OCI-M2 (cell line): Measurements from ENCODE around the gene AFAP1L2.
"Not testable (repeated sequence)": the region's sequence is repeated elsewhere in the genome, so short reads cannot be mapped to it uniquely, and the experiment has no call there.

Experiments used
- DNase-seq: peaks from one replicate; lab custom pipeline; 2025; ENCODE audit not compliant: unreplicated experiment; lab: John Stamatoyannopoulos, UW

AFAP1L2 gene

GRCh38 chr10:114364726-114365125, 39.6 kb downstream of the AFAP1L2 start:
- no peak for DNase-seq

- no peak for DNase-seq
Measured at GRCh38 chr10:114363745-114364454, 40.4 kb downstream of the AFAP1L2 start.

- no peak for DNase-seq
Measured at GRCh38 chr10:114362826-114363355, 41.4 kb downstream of the AFAP1L2 start.

GRCh38 chr10:114359953-114360345, 44.4 kb downstream of the AFAP1L2 start:
- no peak for DNase-seq

- DNase-seq, result no peak
Measured at GRCh38 chr10:114359041-114359952, 45.0 kb downstream of the AFAP1L2 start.

DNA sequence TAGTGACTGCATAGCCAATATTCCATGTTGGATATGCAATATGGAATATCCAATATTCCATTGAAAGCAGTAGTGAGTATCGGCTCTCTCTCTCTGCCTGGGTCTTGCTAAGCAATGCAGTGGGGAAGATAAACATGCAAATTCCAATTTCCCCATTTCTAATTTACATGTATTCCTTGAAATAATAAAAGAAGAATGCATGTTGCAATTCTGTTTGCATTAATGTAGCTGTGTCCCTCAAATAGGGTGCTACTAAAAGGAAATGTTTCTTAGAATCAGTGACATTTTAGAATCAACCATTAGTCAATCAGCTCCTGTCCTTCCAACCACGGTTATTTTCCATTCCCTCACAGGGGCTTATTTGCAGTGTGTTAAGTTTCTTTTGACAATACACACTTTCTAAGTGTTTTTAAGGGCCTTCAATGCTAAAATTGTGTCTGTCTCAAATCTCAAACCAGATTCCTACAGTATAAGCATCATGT, 46.7 kb downstream of the AFAP1L2 start:
- no peak for DNase-seq

- no peak for DNase-seq
Measured at GRCh38 chr10:114356751-114357514, 47.4 kb downstream of the AFAP1L2 start.

DNA sequence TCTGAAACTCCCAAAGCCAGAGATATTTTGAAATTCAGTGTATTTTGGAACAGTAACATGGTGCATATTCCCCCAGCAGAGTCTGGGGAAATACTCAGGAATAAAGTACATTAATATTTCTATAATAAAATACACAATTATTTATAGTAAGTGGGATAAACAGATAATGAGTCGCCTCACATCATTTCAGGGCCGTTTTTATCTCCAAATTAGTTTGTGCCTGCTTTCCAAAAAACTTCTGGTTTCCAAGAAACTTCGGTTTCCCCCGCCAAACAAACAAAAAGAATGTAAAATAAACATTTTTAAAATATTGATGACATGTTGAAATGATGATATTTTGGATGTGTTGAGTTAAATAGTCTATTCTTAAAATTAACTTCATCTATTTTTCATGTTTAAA, 48.2 kb downstream of the AFAP1L2 start:
- DNase-seq, result no peak

DNA sequence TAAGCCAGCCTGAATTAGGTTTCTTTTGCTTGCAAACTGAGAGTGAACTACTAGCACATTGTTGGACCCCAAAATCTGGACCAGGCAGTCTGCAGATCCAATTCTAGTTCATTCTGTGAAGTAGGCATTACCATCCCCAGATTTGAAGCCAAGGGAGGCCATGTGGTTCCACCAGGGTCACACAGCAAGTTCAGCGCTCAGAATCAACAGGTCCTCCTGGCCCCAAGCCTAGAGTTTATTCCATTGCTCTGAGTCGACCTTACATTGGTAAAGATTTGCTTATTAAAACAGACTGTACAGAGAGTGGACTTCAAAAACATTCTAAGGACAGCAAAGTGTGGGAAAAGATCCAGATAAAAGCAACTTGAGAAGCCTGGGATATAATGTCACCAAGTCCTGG, 50.9 kb downstream of the AFAP1L2 start:
- DNase-seq, result no peak

GRCh38 chr10:114352653-114353298, 51.5 kb downstream of the AFAP1L2 start:
- DNase-seq, result no peak

DNA sequence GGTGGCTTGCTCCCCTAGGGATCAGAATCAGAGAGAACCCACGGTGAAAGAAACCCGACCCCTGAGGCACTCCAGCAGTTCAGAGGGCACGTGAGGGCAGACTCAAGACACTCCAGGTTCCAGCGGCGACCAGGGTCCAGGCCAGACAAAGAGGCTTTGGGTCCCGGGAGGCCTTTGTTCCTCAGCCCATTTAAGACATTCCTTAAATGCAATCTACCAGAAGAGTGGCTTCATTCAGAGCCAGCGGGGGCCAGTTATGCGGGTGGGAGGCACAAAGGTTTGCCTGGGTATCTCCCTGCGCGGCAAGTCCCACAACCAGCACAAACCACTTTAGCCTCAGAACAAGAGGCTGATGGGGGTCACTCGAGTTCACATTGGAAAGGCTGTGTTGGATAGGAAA, 53.6 kb downstream of the AFAP1L2 start:
- DNase-seq, result no peak

GRCh38 chr10:114349522-114350215, 54.6 kb downstream of the AFAP1L2 start:
- no peak for DNase-seq

GRCh38 chr10:114349071-114349470, 55.2 kb downstream of the AFAP1L2 start:
- DNase-seq, result not testable (repeated sequence)

DNA sequence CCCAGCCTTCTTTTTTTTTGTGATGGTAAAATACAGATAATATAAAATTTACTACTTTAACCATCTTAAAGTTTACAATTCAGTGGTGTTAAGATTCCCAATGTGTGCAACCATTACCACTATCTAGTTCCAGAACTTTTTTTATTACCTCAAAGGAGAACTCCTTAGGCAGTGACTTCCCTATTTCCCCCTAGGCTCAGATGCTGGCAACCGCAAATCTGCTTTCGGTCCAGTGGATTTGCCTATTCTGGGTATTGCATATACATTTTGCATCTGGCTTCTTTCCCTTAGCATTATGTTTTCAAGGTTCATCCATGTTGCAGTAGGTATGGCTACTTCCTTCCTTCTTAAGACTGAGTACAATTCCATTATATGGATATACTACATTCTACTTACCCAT, 56.5 kb downstream of the AFAP1L2 start:
- DNase-seq, result no peak

GRCh38 chr10:114347241-114347640, 57.1 kb downstream of the AFAP1L2 start:
- no peak for DNase-seq

GRCh38 chr10:114346176-114347031, 57.9 kb downstream of the AFAP1L2 start:
- DNase-seq, result no peak

GRCh38 chr10:114345701-114346100, 58.6 kb downstream of the AFAP1L2 start:
- DNase-seq, result no peak

- no peak for DNase-seq
Measured at GRCh38 chr10:114343623-114344505, 60.4 kb downstream of the AFAP1L2 start.
